PFSK-1 (cell line): ENCODE measurements around the gene CACNB2.

Experiments used
- FOXP2 ChIP-seq: optimal IDR thresholded peaks from 2 replicates; pipeline ENCODE3; 2011; ENCODE audit warnings: borderline replicate concordance, control low read depth, inconsistent platforms; ENCODE audit not compliant: insufficient read depth; ENCODE audit errors: extremely low read length, extremely low read depth
- POLR2AphosphoS5 ChIP-seq: IDR thresholded peaks from 2 replicates; pipeline ENCODE4 v1.6.1; 2012; ENCODE audit warnings: low read depth, mild to moderate bottlenecking, control low read depth, low read length, moderate library complexity
- SIN3A ChIP-seq: IDR thresholded peaks from 2 replicates; pipeline ENCODE4 v1.6.1; 2012; ENCODE audit warnings: mild to moderate bottlenecking, low read length, moderate library complexity, borderline replicate concordance; ENCODE audit not compliant: insufficient read depth
- TAF1 ChIP-seq: IDR thresholded peaks from 2 replicates; pipeline ENCODE4 v1.6.1; 2012; ENCODE audit warnings: low read length, control low read depth, borderline replicate concordance; ENCODE audit not compliant: insufficient read depth
- TF ChIP-seq, protein P1 (sequence below), 2 experiments: IDR thresholded peaks; 2 replicates each; pipeline versions ENCODE4 v1.6.1 to v1.8.0; 2011 to 2012; ENCODE audit warnings: low read depth in 2 of 2, low read length in 2 of 2, control low read depth in 1 of 2, inconsistent platforms in 1 of 2, mild to moderate bottlenecking in 1 of 2, moderate library complexity in 1 of 2; ENCODE audit not compliant: insufficient read depth in 1 of 2

DNA sequence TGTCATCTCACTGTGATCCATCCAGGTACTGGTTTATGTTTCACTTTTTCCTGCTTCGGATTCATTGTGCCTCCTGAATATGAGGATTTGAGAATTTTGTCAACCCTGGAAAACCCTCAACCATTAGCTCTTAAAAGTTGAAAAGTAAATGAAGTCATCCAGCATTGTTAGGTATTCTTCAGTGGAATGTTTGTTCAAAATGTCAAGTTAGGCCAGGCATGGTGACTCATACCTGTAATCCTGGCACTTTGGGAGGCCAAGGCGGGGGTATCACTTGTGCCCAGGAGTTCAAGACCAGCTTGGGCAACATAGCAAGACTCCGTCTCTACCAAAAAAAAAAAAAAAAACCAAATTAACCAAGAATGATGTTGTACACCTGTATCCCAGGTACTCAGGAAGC lies 289.1 kb downstream of the CACNB2 start:
- TF ChIP-seq, protein P1, sequence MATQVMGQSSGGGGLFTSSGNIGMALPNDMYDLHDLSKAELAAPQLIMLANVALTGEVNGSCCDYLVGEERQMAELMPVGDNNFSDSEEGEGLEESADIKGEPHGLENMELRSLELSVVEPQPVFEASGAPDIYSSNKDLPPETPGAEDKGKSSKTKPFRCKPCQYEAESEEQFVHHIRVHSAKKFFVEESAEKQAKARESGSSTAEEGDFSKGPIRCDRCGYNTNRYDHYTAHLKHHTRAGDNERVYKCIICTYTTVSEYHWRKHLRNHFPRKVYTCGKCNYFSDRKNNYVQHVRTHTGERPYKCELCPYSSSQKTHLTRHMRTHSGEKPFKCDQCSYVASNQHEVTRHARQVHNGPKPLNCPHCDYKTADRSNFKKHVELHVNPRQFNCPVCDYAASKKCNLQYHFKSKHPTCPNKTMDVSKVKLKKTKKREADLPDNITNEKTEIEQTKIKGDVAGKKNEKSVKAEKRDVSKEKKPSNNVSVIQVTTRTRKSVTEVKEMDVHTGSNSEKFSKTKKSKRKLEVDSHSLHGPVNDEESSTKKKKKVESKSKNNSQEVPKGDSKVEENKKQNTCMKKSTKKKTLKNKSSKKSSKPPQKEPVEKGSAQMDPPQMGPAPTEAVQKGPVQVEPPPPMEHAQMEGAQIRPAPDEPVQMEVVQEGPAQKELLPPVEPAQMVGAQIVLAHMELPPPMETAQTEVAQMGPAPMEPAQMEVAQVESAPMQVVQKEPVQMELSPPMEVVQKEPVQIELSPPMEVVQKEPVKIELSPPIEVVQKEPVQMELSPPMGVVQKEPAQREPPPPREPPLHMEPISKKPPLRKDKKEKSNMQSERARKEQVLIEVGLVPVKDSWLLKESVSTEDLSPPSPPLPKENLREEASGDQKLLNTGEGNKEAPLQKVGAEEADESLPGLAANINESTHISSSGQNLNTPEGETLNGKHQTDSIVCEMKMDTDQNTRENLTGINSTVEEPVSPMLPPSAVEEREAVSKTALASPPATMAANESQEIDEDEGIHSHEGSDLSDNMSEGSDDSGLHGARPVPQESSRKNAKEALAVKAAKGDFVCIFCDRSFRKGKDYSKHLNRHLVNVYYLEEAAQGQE (IDR thresholded peaks at IDR 0.05; ENCODE audit: insufficient read depth in 1 of 2, low read depth in 2 of 2, low read length in 2 of 2) = no peak
- no peak for TF ChIP-seq SIN3A
- no peak for TF ChIP-seq POLR2AphosphoS5
- no peak for TF ChIP-seq FOXP2
- TF ChIP-seq TAF1 = no peak
